Activated CD4-positive, alpha-beta T cell treated with anti-CD3 and anti-CD28 coated beads for 36 hours (primary cell): ENCODE data around the gene OXSM. TPM values are rescaled to one million over a fixed set of nuclear protein-coding genes. Genes with fewer than 3 reads are reported as not detected.

Experiments
- ATAC-seq: fragments of 200-7000 bp; cut with Tn5 transposase; one replicate; pipeline ENCODE4 v1.10.0; 2021; ENCODE audit warnings: mild to moderate bottlenecking, moderate library complexity
- CTCF ChIA-PET: fragments of 350-600 bp; sonication (Branson Sonifier 250); formaldehyde crosslinking; loops from one replicate; lab custom pipeline; 2021; ENCODE audit warnings: antibody characterized with exemption; lab: Charles Lee
- POLR2A ChIA-PET: fragments of 350-600 bp; sonication (Branson Sonifier 250); formaldehyde crosslinking; loops from one replicate; lab custom pipeline; 2021; ENCODE audit warnings: antibody characterized with exemption, inconsistent platforms; lab: Charles Lee
- DNase-seq: peaks from one replicate; pipeline ENCODE4 v3.0.0-alpha.2; 2020
- H3K27ac Mint-ChIP-seq: one replicate; pipeline ENCODE4 v1.8.0; 2021; ENCODE audit warnings: mixed read lengths
- H3K27me3 Mint-ChIP-seq: one replicate; pipeline ENCODE4 v1.8.0; 2021; ENCODE audit warnings: mixed read lengths
- H3K36me3 Mint-ChIP-seq: one replicate; pipeline ENCODE4 v1.8.0; 2021; ENCODE audit warnings: low read depth, mixed read lengths
- H3K4me1 Mint-ChIP-seq: one replicate; pipeline ENCODE4 v1.8.0; 2021; ENCODE audit warnings: mixed read lengths
- H3K4me3 Mint-ChIP-seq: one replicate; pipeline ENCODE4 v1.8.0; 2021; ENCODE audit warnings: mild to moderate bottlenecking, moderate library complexity, mixed read lengths
- H3K9me3 Mint-ChIP-seq: one replicate; pipeline ENCODE4 v1.8.0; 2021; ENCODE audit warnings: low read depth, mixed read lengths
- intact Hi-C, 2 experiments: fragments of 100-400 bp; cut with DNase I in 1 of 2; cut with micrococcal nuclease in 1 of 2; formaldehyde crosslinking; loops; one replicate each; pipeline versions ENCODE4 v1.14.2 to v1.15.1; 2022 to 2024; cut with DNase I, micrococcal nuclease
- total RNA-seq, 2 experiments: library from RNA; stranded (reverse); gene quantifications; one replicate each; pipeline ENCODE4 v1.2.3, GENCODE V29; 2021

OXSM gene
- total RNA-seq: 10 to 100 TPM; 12.4 to 18.1 TPM

DNA sequence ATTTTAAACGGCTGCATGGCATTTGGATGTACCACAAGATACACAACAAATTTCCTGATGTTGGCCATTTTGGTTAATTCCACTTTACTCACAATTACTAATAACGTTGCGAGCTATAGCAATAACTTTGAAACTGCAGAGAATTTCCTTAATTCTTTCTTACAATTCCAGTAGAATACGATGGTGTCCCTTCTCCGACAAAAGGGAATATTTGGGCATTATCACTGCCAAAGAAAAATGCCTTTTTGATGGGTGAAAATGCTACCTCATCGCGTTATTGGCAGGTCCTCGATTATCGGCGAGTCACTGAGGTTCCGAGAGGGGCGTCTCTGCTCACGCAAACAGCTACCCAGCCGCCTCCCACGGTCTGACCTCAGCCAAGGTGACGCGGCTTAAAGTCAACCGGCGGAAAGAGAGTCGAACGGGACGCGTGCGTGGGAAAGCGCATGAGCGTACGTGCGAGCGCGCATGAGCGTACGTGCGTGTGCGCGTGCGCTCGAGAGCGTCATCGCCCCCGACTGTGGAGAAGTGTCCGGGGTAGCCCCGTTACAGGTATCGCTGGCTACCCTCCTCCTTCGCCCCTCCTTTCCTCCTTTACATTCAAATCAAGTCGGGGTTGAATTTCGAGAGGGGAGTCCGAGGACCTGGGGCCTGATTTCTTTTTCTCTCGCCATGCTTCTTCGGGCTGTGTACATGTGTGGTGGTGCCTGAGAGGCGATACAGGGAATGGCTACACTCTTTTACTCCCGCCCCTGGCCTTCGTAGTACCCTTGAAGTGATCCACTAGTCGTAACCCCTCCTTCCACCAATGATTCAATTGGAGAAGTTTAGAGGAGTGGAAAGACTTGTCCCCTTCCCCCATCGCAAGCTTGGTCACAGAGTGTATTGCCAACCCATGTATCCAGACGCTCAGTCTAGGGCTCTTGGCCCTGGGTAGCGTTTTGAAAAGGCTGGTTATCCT, at the start of gene OXSM:
OXSM (plus strand) TSS at position 495 of the 961 bp plus-strand sequence. CDS start 931 bp downstream, outside the sequence.
- H3K4me3 Mint-ChIP-seq: peak within 1 kb of the TSS; percentile 92
- peak; percentile 89 for ATAC-seq
- no peaks in the 10 kb centered on the region for H3K9me3 Mint-ChIP-seq

GRCh38 chr3:25744470-25744869, 45.4 kb upstream of the OXSM start:
- H3K27ac Mint-ChIP-seq: no peak overlapping the region
- H3K4me3 Mint-ChIP-seq: no peak overlapping the region
- peaks cover 55% of the 10 kb centered on the region for H3K36me3 Mint-ChIP-seq
- intact Hi-C loops: no loop called here
- ChIA-PET POLR2A (no interaction called here), CTCF (interaction anchor here (0.8 kb wide), 1 partner anchor 95 kb away, joined by 3 read pairs; no protein-coding TSS in a partner anchor)
- DNase-seq (no peak), ATAC-seq (no peak)
- H3K9me3 Mint-ChIP-seq: peaks cover 2% of the 10 kb centered on the region
- peaks cover 2% of the 10 kb centered on the region for H3K4me1 Mint-ChIP-seq
- no peaks in the 10 kb centered on the region for H3K27me3 Mint-ChIP-seq

More for the DNA sequence above, at the start of gene OXSM:
- Mint-ChIP-seq H3K36me3 (peaks cover 22% of the 10 kb centered on the region), H3K27ac (peak within 1 kb of the TSS; percentile 99), H3K4me1 (peaks cover 49% of the 10 kb centered on the region), H3K27me3 (no peaks in the 10 kb centered on the region)
- intact Hi-C loops: loop anchor here (1.0 to 10.0 kb wide), 4 partner anchors 125 to 1845 kb away; partner anchors contain the start of genes NR1D2 (in 1 of the 2) and SLC4A7 (in 1 of the 2)
- peak; percentile 97 for DNase-seq
- ChIA-PET CTCF (interaction anchor here (0.6 to 2.5 kb wide), 7 partner anchors 19 to 196 kb away, joined by 3 to 7 read pairs (median 3); no protein-coding TSS in a partner anchor), POLR2A (no interaction called here)

GRCh38 chr3:25747033-25747432, 42.9 kb upstream of the OXSM start:
- H3K27ac Mint-ChIP-seq: no peak overlapping the region
- H3K9me3 Mint-ChIP-seq: peaks cover 2% of the 10 kb centered on the region
- POLR2A ChIA-PET: no interaction called here
- intact Hi-C loops: no loop called here
- peaks cover 2% of the 10 kb centered on the region for H3K4me1 Mint-ChIP-seq
- H3K36me3 Mint-ChIP-seq: peaks cover 70% of the 10 kb centered on the region
- CTCF ChIA-PET: no interaction called here
- H3K4me3 Mint-ChIP-seq: no peak overlapping the region
- ATAC-seq (no peak), DNase-seq (no peak)
- H3K27me3 Mint-ChIP-seq: no peaks in the 10 kb centered on the region

GRCh38 chr3:25748189-25748588, 41.7 kb upstream of the OXSM start:
- intact Hi-C loops: no loop called here
- CTCF ChIA-PET: no interaction called here
- no peak overlapping the region for H3K27ac Mint-ChIP-seq

GRCh38 chr3:25749031-25749581, 40.8 kb upstream of the OXSM start:
- CTCF ChIA-PET: no interaction called here
- Mint-ChIP-seq H3K27me3 (no peaks in the 10 kb centered on the region), H3K36me3 (peaks cover 64% of the 10 kb centered on the region), H3K9me3 (peaks cover 2% of the 10 kb centered on the region), H3K4me3 (no peak overlapping the region), H3K27ac (no peak overlapping the region), H3K4me1 (peaks cover 2% of the 10 kb centered on the region)
- POLR2A ChIA-PET: no interaction called here
- DNase-seq: no peak
- no peak for ATAC-seq
- intact Hi-C loops: no loop called here

More at GRCh38 chr3:25748189-25748588, 41.7 kb upstream of the OXSM start:
- Mint-ChIP-seq H3K36me3 (peaks cover 68% of the 10 kb centered on the region), H3K9me3 (peaks cover 2% of the 10 kb centered on the region), H3K27me3 (no peaks in the 10 kb centered on the region), H3K4me3 (no peak overlapping the region), H3K4me1 (peaks cover 2% of the 10 kb centered on the region)
- DNase-seq: no peak
- POLR2A ChIA-PET: interaction anchor here (0.6 kb wide), 1 partner anchor 100 kb away, joined by 3 read pairs; no protein-coding TSS in a partner anchor
- no peak for ATAC-seq

DNA sequence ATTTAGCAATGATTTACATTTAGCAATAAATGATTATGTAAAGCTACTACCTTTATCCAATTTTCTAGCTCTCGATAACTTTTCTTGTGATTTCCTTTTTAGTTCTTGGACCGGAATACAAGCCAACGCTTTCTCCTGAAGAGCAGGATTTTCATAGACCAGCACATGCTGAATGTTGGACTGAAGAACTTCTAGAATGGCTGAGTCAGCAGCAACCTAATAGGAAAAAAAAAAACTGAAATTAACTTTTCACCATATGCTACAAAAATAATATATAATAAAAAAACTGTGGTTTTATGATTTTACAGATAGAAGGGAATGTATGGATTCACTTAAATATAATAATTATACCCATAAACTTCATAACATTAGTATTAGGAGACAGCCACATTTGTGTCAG, 38.8 kb upstream of the OXSM start:
- CTCF ChIA-PET: no interaction called here

DNA sequence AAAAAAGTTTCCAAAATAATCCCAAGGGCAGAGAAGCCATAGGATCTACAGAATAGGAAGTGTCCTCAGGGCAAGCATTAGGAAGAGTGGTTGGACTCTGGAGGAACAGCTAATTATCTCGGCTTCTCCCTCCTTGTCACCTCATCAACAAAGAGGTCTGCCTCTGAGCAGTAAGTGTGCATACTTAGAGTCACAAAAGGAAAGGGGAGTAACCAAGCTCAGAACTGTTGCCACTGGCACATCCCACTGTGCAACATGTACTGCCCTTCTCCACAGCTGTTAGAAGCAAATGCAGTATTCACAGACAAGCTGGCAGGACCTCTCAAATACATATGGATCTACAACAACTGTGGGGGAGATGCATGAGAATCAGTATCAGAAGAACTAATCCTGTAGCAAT, 38.2 kb upstream of the OXSM start:
- no peak overlapping the region for H3K4me3 Mint-ChIP-seq
- intact Hi-C loops: no loop called here
- ATAC-seq (no peak), DNase-seq (no peak)
- H3K27ac Mint-ChIP-seq: peak overlapping the region; percentile 37
- H3K4me1 Mint-ChIP-seq: peaks cover 12% of the 10 kb centered on the region
- peaks cover 55% of the 10 kb centered on the region for H3K36me3 Mint-ChIP-seq
- peaks cover 2% of the 10 kb centered on the region for H3K9me3 Mint-ChIP-seq
- ChIA-PET CTCF (no interaction called here), POLR2A (interaction anchor here (0.6 kb wide), 1 partner anchor 117 kb away, joined by 8 read pairs; no protein-coding TSS in a partner anchor)
- H3K27me3 Mint-ChIP-seq: no peaks in the 10 kb centered on the region

More for the DNA sequence above, 38.8 kb upstream of the OXSM start:
- Mint-ChIP-seq H3K4me3 (no peak overlapping the region), H3K27me3 (no peaks in the 10 kb centered on the region), H3K36me3 (peaks cover 56% of the 10 kb centered on the region), H3K9me3 (peaks cover 2% of the 10 kb centered on the region), H3K4me1 (peaks cover 11% of the 10 kb centered on the region), H3K27ac (no peak overlapping the region)
- intact Hi-C loops: no loop called here
- DNase-seq (no peak), ATAC-seq (no peak)
- POLR2A ChIA-PET: interaction anchor here (0.6 kb wide), 1 partner anchor 117 kb away, joined by 8 read pairs; no protein-coding TSS in a partner anchor

DNA sequence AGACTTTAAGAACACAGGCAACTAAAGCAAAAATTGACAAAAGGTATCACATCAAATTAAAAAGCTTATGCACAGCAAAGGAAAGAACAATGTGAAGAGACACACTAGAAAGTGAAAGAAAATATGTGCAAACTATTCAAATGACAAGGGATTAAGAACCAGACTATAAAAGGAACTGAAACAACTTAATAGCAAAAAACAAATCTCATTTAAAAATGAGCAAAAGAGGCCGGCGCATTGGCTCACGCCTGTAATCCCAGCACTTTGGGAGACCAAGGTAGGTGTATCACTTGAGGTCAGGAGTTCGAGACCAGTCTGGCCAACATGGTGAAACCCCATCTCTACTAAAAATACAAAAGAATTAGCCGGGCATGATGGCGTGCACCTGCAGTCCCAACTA, 21.0 kb upstream of the OXSM start:
- CTCF ChIA-PET: interaction anchor here (0.7 kb wide), 1 partner anchor 83 kb away, joined by 3 read pairs; no protein-coding TSS in a partner anchor

GRCh38 chr3:25775936-25776335, 14.0 kb upstream of the OXSM start:
- intact Hi-C loops: no loop called here
- DNase-seq: no peak
- no peak overlapping the region for H3K27ac Mint-ChIP-seq
- peaks cover 8% of the 10 kb centered on the region for H3K9me3 Mint-ChIP-seq
- peaks cover 44% of the 10 kb centered on the region for H3K4me1 Mint-ChIP-seq
- H3K27me3 Mint-ChIP-seq: no peaks in the 10 kb centered on the region
- ATAC-seq: peak; percentile 23
- H3K4me3 Mint-ChIP-seq: no peak overlapping the region
- ChIA-PET CTCF (no interaction called here), POLR2A (no interaction called here)
- peaks cover 64% of the 10 kb centered on the region for H3K36me3 Mint-ChIP-seq

More for the DNA sequence above, 21.0 kb upstream of the OXSM start:
- POLR2A ChIA-PET: no interaction called here
- H3K4me3 Mint-ChIP-seq: no peak overlapping the region
- DNase-seq (no peak), ATAC-seq (no peak)
- H3K36me3 Mint-ChIP-seq: peaks cover 57% of the 10 kb centered on the region
- intact Hi-C loops: no loop called here
- H3K27me3 Mint-ChIP-seq: no peaks in the 10 kb centered on the region
- peaks cover 7% of the 10 kb centered on the region for H3K9me3 Mint-ChIP-seq
- no peak overlapping the region for H3K27ac Mint-ChIP-seq
- peaks cover 27% of the 10 kb centered on the region for H3K4me1 Mint-ChIP-seq

GRCh38 chr3:25780618-25781017, 9.3 kb upstream of the OXSM start:
- ChIA-PET CTCF (interaction anchor here (0.7 kb wide), 1 partner anchor 122 kb away, joined by 3 read pairs; no protein-coding TSS in a partner anchor), POLR2A (no interaction called here)
- Mint-ChIP-seq H3K9me3 (no peaks in the 10 kb centered on the region), H3K36me3 (peaks cover 39% of the 10 kb centered on the region), H3K4me3 (no peak overlapping the region), H3K4me1 (peaks cover 64% of the 10 kb centered on the region), H3K27me3 (no peaks in the 10 kb centered on the region), H3K27ac (no peak overlapping the region)
- intact Hi-C loops: loop anchor here (5.0 to 10.0 kb wide), 6 partner anchors 72 to 1968 kb away; partner anchors contain the start of genes NR1D2 (in 2 of the 2) and SLC4A7 (in 1 of the 2)
- no peak for ATAC-seq
- DNase-seq: no peak

DNA sequence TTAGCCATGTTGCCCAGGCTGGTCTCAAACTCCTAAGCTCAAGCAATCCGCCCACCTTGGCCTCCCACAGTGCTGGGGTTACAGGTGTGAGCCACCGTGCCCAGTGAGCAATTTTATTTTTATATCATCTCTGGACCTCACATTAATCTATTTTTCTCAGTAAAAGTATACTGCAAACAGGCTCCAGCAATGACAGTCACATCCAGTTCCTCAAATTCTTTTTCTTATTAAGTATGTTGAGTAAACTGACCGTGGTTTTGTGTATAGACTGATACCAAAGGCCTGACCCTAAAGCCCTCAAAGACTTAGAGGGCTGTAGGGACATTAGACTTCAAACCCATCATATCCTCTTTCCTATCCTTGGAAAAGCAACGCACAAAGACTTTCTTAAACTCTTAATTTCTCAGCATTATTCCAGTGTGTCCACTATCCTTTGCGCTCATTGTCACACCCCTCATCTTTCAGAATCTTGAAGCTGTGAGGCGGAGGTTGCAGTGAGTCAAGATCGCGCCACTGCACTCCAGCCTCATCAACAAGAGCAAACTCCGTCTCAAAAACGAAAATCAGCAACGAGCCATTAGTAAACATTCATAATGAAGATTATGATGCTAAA, 8.6 kb upstream of the OXSM start:
- Mint-ChIP-seq H3K27me3 (no peaks in the 10 kb centered on the region), H3K36me3 (peaks cover 34% of the 10 kb centered on the region), H3K9me3 (no peaks in the 10 kb centered on the region), H3K4me3 (peak overlapping the region; percentile 92), H3K4me1 (peaks cover 64% of the 10 kb centered on the region), H3K27ac (peak overlapping the region; percentile 18)
- ChIA-PET CTCF (interaction anchor here (0.7 kb wide), 1 partner anchor 123 kb away, joined by 3 read pairs; no protein-coding TSS in a partner anchor), POLR2A (no interaction called here)
- DNase-seq (no peak), ATAC-seq (no peak)
- intact Hi-C loops: loop anchor here (5.0 to 10.0 kb wide), 6 partner anchors 71 to 1969 kb away; partner anchors contain the start of genes NR1D2 (in 2 of the 2) and SLC4A7 (in 1 of the 2)
